ENCODE data around the gene CTAGE15.
"Not testable (repeated sequence)": the region's sequence is repeated elsewhere in the genome, so short reads cannot be mapped to it uniquely, and the experiment has no call there.

DNA sequence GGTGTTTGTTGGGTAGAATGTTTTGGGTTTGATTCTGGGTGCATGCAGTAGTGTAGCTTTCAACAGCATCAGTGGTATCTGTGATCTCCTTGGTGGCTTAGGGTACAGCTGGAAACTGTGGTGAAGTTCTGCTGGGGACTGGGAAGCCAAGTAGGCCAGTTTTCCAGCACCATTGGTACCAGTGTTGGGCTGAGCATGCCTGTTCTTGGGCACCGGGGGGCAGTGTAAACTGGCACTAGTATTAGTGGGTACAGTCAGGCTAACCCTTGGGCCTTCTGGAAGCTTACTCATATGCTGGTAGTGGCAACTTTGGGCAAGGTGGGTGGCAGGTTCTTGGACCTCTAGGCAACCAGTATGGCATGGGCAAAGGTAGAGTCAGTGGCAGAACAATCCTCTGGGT lies 15.6 kb upstream of the CTAGE15 start:
- not testable (repeated sequence) for TF ChIP-seq CTCF, EZH2phosphoT487 (IDR thresholded peaks at IDR 0.05; ENCODE audit: low read length)

Measured in MM.1S (cell line).